GM12872 (cell line): ENCODE measurements around the gene CDH4.

Source experiments
- TF ChIP-seq, protein P1 (sequence below): IDR thresholded peaks from 3 replicates; pipeline ENCODE4 v1.5.1; 2011; ENCODE audit warnings: low read depth, mild to moderate bottlenecking, low read length, moderate library complexity; ENCODE audit not compliant: insufficient read depth

The CDH4 gene

DNA sequence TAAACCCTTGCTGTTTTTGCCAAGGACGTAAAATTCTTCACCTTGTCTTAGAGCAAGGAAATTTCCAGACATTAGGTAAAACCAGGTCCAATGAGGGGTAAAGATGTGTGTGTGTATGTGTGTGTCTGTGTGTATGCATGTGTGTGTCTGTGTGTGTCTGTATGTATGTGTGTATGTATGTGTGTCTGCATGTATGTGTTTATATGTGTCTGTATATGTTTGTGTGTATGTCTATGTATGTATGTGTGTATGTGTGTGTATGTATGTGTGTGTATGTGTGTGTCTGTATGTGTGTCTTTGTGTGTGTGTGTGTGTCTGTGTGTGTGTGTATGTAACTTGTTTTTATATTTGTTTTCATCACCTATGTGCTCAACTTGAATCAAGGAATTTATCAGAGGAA lies 439.9 kb downstream of the CDH4 start:
- TF ChIP-seq, protein P1, sequence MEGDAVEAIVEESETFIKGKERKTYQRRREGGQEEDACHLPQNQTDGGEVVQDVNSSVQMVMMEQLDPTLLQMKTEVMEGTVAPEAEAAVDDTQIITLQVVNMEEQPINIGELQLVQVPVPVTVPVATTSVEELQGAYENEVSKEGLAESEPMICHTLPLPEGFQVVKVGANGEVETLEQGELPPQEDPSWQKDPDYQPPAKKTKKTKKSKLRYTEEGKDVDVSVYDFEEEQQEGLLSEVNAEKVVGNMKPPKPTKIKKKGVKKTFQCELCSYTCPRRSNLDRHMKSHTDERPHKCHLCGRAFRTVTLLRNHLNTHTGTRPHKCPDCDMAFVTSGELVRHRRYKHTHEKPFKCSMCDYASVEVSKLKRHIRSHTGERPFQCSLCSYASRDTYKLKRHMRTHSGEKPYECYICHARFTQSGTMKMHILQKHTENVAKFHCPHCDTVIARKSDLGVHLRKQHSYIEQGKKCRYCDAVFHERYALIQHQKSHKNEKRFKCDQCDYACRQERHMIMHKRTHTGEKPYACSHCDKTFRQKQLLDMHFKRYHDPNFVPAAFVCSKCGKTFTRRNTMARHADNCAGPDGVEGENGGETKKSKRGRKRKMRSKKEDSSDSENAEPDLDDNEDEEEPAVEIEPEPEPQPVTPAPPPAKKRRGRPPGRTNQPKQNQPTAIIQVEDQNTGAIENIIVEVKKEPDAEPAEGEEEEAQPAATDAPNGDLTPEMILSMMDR: no peak

DNA sequence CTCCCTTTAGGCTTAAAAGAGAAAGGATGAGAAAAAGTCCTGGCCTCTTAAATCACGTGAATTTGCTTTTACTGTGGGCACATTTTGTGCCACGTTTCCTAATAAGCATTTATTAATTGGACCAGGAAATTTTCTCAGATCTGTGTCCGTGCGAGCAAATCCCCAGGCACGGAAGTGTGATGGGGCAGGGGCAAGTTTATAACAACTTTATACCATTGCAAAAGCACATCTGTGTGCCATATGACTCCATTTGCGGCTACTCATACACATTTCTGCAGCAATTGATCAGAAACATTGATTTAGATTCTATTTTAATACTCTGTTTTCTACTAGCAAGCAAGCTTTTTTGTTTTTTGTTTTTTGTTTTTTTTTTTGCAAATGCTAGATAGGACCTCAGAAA lies 440.4 kb downstream of the CDH4 start:
- TF ChIP-seq, protein P1: no peak

- TF ChIP-seq, protein P1: no peak
Observed at GRCh38 chr20:61693055-61693600, 441.1 kb downstream of the CDH4 start.

DNA sequence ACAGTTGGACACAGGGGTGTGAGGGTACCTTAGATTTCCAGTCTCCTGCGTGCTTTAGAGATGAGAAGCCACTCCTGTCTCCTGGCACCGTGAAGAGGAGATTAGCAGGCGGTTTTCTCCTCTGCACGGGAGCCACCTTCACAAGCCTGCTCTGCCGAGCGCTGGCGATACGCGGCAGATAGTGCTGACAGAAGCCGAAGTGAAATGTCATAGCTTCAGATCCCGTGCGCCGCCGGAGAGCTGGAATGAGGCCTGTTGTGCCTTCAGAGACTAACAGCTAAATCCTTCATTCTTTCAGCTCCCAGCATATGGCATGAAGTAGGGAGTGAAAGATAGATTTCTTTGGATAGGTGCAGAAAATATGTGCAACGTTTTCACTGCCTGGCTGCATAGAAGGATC lies 442.6 kb downstream of the CDH4 start:
- TF ChIP-seq, protein P1: no peak

GRCh38 chr20:61695741-61696140 lies 443.7 kb downstream of the CDH4 start:
- TF ChIP-seq, protein P1: no peak

DNA sequence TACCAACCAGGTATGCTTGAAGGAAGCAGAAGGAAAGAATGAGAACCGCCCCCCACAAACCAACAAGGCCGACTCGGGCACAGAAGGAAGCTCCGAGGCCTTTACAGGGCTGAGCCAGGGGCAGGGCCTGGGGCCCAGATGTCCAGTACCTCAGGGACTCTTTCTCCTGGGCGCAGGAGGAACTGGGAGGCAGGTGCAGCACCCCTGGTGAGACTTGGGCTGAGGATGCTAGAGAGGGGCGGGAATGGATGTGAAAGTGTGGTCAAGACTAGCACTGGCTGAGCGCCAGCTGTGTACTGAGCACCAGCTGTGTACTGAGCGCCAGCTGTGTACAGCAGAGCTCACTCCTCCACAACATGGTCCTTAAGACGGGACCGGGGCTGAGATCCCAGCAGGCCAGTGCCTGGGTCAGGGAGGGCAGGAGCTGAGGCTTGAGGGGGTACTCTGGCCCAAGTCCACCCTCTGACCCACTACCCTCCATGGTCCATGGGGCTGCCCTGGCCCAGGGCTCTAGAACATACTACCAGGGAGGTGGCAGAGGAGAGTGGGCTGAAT lies 444.2 kb downstream of the CDH4 start:
- TF ChIP-seq, protein P1: no peak

DNA sequence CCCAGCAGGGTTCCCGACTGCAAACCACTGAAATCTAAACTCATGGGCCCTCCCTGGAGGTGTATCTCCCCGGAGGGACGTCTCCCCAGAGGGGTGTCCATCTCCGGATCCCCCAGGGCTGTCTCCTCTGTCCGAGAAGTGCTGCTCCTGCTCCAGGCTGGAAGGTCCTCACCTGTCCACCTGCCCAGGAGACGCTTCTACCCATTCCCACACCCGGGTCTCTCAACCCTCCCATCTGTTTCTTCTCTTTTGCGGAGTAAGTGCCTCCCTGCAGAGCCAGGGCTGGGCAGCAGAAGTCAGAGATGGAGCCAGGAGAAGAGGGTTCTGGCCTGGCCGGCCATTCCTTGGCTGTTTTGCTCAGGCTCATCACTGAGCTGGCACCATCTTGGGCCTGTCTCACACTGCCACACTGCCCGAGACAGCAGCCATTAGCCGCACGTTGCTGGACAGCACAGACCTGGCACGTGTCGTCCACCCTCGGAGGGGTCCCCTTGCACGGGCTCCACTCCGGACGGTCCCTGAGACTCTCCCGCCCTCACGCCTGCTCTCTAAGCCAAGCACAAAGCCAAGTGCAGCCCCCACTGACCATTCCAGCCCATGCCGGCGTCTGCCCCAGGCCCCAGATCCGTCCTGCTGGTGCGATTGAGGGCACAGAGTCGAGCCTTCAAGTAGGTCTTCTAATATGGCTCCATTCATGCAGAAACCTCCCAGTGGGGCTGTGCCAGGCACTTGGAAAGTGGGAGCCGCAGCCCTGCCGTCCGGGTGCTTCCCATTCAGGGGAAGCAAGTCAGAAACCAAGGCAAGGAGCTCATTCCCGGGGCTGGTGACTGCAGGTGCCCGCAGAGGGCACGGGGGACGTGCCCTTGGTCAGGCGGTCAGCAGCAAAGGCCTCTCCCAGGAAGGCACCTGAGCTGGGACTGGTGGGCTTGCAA lies 445.9 kb downstream of the CDH4 start:
- TF ChIP-seq, protein P1: no peak
